ENCODE measurements around the gene TRIML1.

Gene TRIML1

DNA sequence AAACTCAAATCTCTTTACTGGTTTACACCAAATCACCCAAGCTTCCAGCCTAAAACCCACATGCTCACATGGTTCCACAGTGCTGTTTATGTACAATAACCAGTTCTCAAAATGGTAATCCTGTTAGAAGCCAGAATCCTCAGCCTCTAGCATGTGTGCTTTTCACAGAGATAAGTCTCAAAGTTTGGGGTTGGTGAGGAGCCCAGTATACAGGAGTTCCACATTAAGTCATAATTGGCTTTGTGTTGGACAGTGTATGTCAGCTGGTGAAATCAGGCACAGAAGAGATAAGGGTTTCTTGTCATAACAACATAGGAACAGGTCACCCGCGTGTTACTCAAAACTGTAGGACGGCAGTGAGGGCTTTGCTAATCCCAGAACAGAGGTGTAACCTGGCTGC, at the start of gene TRIML1:
TSS of gene TRIML1 (plus strand) at position 301 of the 400 bp plus-strand sequence. CDS start 118 bp downstream, outside the sequence.
- DNase-seq (ENCODE audit: low read depth), result no peak

DNA sequence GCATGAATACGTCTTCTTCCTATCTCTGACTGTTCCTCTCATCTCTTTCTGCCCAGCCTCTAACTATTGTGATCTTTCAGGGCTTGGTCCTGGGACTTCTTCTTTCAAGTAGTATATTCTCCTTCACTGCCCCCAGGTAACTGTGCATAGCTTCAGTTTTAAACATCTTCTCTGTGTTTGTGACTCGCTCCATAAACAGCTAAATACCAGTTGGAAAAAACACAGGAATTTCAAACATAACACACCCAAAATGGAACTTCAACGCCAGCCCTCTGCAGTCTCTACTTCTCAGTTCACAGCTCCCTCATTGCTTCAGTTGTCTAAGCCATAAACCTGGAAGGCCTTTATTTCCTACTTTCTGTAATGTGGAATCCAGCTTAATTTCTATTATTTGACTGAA, 46.4 kb upstream of the TRIML1 start:
- DNase-seq (ENCODE audit: low read depth), result no peak

DNA sequence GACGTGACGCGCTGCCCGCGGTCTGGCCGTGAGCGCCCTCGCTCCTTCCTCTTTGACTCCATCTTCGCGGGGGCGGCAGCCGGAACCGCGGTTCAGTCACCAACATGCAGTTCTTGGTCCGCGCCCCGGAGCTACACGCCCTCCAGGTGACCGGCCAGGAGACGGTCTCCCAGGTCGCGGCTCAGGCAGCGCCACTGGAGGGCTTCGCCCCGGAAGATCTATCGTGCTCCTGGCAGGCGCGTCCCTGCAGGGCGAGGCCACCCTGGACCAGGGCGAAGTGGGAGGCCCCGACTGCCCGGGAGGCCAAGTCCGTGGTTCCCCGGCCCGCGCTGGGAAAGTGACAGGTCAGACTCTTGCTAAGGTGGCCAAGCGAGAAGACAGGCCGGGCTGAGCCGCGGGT, 32.8 kb upstream of the TRIML1 start:
- no peak for DNase-seq (ENCODE audit: low read depth)

GRCh38 chr4:188107931-188108843, 31.1 kb upstream of the TRIML1 start:
- no peak for DNase-seq (ENCODE audit: low read depth)

- DNase-seq (ENCODE audit: low read depth), result no peak
Measured at GRCh38 chr4:188109157-188109755, 30.0 kb upstream of the TRIML1 start, which contains the start of gene TRIML2. TSS of gene TRIML2 (minus strand) at chr4:188109603. CDS start at chr4:188105368, 4,235 bp downstream.

DNA sequence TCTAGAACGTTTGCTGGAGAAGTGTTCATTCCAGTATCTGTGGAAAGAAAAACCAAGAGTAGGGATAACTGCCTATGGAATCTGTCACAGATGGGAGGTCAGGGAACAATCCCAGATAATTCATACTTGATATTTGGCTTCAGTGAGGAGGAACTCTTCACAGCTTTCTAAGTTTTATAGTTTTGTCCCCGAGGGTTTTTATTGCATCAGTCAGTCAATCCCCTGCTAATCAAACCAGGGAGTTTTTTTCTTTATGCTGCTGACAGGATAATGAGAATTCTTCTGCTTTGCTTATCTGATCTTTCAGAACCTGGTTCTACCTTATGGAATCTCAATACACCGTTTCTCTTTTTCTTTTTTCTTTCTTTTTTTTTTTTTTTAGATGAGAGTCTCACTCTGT, 29.2 kb upstream of the TRIML1 start:
- no peak for DNase-seq (ENCODE audit: low read depth)

- no peak for DNase-seq (ENCODE audit: low read depth)
Measured at GRCh38 chr4:188110741-188111471, 28.3 kb upstream of the TRIML1 start.

DNA sequence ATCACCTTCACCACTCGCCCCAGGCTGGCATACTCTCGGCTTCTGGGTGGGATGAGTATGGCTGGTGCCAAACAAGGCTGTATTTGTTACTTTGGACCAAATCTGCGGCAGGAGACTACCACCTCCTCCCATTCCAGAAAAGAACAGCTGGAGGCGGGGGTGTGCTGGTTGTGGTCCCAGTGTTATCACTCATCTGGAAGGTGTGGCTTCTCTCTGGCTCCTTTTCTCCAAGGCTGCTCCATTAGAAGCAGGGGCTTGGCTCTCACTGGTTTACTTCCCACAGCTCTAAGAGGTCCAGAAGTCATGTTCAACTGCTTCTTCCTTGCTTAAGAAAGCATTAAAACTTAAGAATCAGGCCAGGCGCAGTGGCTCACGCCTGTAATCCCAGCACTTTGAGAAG, 27.3 kb upstream of the TRIML1 start:
- no peak for DNase-seq (ENCODE audit: low read depth)

DNA sequence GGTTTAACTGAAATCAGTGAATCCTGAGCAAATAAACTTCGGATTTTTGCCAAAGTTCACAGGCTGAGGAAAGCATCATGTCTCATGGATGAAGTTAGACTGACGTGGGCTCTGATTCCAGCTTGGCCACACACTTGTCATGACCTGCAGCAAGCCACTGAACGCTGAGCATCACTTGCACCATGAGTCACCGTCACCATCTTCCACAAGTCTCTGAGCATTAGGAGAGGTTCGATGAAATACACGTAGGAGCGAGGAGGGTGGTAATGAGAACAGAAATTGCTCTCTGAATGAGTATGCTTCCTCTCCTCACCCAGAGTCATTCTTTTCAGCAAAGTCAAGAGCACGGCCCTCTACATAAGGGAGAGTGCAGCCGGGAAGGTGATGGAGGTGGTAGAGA, 26.1 kb upstream of the TRIML1 start:
- no peak for DNase-seq (ENCODE audit: low read depth)

DNA sequence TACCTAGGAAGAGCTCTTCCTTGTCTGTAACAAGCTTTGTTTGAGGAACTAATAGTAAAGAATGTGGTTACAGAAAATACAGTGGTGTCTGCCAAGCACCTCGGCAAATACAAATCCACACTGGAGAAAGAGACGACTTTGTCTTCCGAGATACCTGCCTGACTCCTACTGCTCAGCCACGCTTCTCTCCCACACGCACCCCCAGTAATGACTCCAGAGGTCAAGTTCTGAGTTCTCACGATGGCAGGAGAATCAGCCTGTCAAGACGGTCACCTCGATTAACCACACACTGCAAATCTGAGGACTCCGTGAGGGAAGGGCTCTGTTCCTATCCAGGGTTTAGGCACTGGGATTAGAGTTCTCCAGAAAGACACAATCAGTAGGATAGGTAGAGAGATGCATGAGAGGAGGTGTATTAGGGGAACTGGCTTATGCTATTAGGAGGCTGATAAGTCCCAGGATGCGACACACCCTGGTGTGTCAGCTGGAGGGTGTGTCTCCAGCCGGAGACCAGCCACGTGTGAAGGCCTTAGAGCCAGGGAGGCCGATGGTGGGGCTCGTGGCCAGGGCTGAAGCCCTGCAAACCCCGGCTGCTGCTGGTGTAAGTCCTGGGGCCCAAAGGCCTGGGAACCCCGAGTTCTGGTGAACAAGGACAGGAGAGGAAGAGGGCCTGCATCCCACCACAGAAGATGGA, 21.5 kb upstream of the TRIML1 start:
- DNase-seq (ENCODE audit: low read depth), result no peak

DNA sequence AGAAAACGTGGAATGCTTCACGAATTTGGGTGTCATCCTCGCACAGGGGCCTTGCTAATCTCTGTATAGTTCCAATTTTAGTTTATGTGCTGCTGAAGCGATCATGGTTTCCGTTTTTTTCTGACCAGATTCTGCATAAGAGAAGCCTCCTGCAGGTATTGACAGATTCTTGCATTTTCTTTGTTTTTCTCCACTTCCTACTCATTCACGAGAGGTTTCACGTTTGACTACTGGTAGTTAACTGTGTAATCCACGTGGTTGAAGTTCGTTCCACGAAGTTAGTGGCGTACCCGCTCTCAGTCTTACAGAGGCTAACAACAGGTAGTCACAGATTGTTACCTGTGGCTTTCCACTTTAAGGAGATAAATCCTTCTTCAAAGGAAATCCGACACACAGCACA, 17.7 kb upstream of the TRIML1 start:
- no peak for DNase-seq (ENCODE audit: low read depth)

- DNase-seq (ENCODE audit: low read depth), result no peak
Measured at GRCh38 chr4:188127214-188127874, 11.9 kb upstream of the TRIML1 start.

DNA sequence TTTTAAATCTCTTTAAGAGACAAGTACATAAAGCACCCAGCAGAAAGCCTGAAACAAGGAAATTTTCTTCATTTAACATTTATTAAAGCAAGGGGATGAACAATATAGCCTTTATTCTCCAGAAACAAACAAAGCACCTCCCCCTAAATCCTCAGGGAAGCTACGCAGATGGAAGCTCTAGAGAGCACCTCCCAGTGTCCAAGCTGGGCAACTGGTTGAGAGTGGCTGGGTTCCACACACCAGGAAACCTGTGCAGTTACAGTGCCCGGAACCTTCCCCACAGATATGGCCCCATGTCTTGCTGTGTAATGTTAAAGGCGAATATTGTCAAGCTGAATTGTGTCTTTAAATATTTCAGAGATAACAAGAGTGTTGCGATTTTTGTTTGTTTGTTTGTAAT, 8.9 kb upstream of the TRIML1 start:
- DNase-seq (ENCODE audit: low read depth), result no peak

DNA sequence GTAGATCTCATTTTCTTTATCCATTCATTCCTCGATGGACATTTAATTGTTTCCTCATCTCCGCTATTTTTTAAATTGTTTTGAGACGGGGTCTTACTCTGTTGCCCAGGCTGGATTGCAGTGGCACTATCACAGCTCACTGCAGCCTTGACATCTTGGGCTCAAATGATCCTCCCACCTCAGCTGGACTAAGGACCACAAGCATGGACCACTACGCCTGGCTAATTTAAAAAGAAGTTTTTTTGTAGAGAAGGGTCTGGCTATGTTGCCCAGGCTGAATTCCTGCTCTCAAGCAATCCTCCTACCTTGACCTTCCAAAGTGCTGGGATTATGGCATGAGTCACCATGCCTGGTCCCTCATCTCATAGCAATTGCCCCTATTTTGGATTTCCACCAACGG, 7.0 kb upstream of the TRIML1 start:
- DNase-seq (ENCODE audit: low read depth), result no peak

- no peak for DNase-seq (ENCODE audit: low read depth)
Measured at GRCh38 chr4:188138227-188138626, 1.0 kb upstream of the TRIML1 start.

- DNase-seq (ENCODE audit: low read depth), result no peak
Measured at GRCh38 chr4:188139671-188140070, 430 bp downstream of the TRIML1 start.

DNA sequence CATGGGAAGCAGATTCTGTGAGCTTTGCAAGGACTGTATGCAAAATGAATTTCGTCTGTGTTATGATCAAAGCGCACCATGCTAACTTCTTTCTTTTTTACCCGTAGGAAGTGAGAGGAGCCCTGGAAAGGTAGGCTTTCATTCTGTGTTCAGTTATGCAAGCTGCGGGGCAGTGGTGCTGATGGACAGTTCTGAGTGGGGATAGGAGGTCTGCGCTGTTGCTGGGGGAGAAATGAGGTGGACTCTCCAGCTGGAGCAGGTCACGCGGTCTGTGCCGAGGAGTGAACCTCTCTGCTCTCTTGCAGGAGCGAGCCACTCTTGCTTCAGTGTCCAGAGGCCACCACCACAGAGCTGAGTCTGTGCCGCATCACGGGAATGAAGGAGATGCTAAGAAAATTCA, 4.5 kb downstream of the TRIML1 start:
- DNase-seq (ENCODE audit: low read depth), result no peak

- no peak for DNase-seq (ENCODE audit: low read depth)
Measured at GRCh38 chr4:188145601-188146000, 6.4 kb downstream of the TRIML1 start.

DNA sequence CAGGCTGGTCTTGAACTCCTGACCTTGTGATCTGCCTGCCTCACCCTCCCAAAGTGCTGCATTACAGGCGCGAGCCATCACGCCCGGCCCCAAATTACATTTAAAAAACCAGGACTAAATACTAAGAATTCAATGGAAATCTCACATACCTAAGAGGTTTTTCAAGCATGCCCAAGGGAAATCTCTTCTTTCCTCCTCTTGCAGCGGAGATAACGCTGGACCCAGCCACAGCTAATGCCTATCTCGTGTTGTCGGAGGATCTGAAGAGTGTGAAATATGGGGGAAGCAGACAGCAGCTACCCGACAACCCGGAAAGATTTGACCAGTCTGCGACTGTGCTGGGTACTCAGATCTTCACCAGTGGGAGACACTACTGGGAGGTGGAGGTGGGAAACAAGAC, 7.4 kb downstream of the TRIML1 start:
- no peak for DNase-seq (ENCODE audit: low read depth)

DNA sequence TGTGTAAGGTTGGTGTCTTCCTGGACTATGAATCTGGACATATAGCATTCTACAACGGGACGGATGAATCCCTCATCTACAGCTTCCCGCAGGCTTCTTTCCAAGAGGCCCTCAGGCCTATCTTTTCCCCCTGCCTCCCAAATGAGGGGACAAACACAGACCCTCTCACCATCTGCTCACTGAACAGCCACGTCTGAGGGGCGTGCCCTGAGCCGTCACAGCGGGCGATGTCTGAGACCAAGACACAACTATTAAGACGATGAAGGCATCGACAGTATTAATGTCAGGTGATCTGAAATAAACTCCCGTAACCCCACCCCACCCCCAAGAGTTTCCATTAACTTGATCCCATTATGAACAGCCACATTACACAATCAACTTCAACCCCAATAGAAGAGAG, 7.9 kb downstream of the TRIML1 start:
- DNase-seq (ENCODE audit: low read depth), result no peak

DNA sequence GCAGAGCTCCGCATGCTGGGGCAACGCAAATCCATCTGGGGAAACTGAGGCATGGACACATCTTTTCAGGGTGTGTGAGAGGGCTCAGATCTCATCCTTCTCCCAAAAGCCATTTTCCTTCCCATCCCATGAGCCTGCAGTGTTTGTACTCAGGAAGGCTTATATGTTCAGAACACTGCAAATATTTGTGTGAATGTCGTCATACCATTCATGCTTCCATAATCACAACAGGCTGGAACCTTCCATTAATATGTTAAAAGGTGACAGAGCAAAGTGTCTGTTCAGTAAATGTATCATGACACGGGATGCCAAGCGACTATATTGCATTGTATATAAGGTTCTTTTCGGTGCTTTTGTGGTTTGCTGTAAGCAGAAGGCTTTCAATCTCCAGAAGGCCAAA, 8.5 kb downstream of the TRIML1 start:
- no peak for DNase-seq (ENCODE audit: low read depth)
